ENCODE data around the gene MAP1LC3B.
A peak's percentile ranks its signal among the peaks of the same experiment; 100 is the strongest.
"Not testable (repeated sequence)": the region's sequence is repeated elsewhere in the genome, so short reads cannot be mapped to it uniquely, and the experiment has no call there.

The MAP1LC3B gene

GRCh38 chr16:87383505-87384161 is 8.5 kb upstream of the MAP1LC3B start, which contains the start of gene FBXO31:
TSS of gene FBXO31 (minus strand) at chr16:87383776. CDS start at chr16:87383744, 32 bp downstream.
- peak; percentile 84 for DNase-seq

GRCh38 chr16:87384162-87384874 is 7.8 kb upstream of the MAP1LC3B start:
- no peak for DNase-seq

GRCh38 chr16:87384875-87385167 is 7.3 kb upstream of the MAP1LC3B start:
- not testable (repeated sequence) for DNase-seq

GRCh38 chr16:87387942-87388817 is 4.0 kb upstream of the MAP1LC3B start:
- peak; percentile 83 for DNase-seq

GRCh38 chr16:87388818-87389134 is 3.4 kb upstream of the MAP1LC3B start:
- DNase-seq: no peak

GRCh38 chr16:87389245-87389644 is 2.9 kb upstream of the MAP1LC3B start:
- DNase-seq: no peak

- not testable (repeated sequence) for DNase-seq
Measured at GRCh38 chr16:87389914-87390313, 2.2 kb upstream of the MAP1LC3B start.

- DNase-seq: no peak
Measured at GRCh38 chr16:87390641-87391323, 1.4 kb upstream of the MAP1LC3B start.

GRCh38 chr16:87391324-87391949 is 699 bp upstream of the MAP1LC3B start:
- no peak for DNase-seq

GRCh38 chr16:87392821-87393679 is 914 bp downstream of the MAP1LC3B start:
- peak; percentile 22 for DNase-seq

- no peak for DNase-seq
Measured at GRCh38 chr16:87393680-87394055, 1.5 kb downstream of the MAP1LC3B start.

GRCh38 chr16:87395181-87395842 is 3.2 kb downstream of the MAP1LC3B start:
- no peak for DNase-seq

GRCh38 chr16:87404764-87405625 is 12.9 kb downstream of the MAP1LC3B start:
- no peak for DNase-seq

GRCh38 chr16:87406495-87407088 is 14.5 kb downstream of the MAP1LC3B start:
- no peak for DNase-seq

- DNase-seq: no peak
Measured at GRCh38 chr16:87407511-87408112, 15.5 kb downstream of the MAP1LC3B start.

- DNase-seq: no peak
Measured at GRCh38 chr16:87409153-87409552, 17.0 kb downstream of the MAP1LC3B start.

GRCh38 chr16:87409781-87410180 is 17.6 kb downstream of the MAP1LC3B start:
- DNase-seq: no peak

- DNase-seq: no peak
Measured at GRCh38 chr16:87410530-87410929, 18.4 kb downstream of the MAP1LC3B start.

- DNase-seq: no peak
Measured at GRCh38 chr16:87410968-87411367, 18.8 kb downstream of the MAP1LC3B start.
